ENCODE measurements around the gene AHCYL2. TPM values are rescaled to one million over a fixed set of nuclear protein-coding genes. Genes with fewer than 3 reads are reported as not detected.

Gene AHCYL2
- total RNA-seq, 1 experiment from 2014 or later, result 17.0 TPM

DNA sequence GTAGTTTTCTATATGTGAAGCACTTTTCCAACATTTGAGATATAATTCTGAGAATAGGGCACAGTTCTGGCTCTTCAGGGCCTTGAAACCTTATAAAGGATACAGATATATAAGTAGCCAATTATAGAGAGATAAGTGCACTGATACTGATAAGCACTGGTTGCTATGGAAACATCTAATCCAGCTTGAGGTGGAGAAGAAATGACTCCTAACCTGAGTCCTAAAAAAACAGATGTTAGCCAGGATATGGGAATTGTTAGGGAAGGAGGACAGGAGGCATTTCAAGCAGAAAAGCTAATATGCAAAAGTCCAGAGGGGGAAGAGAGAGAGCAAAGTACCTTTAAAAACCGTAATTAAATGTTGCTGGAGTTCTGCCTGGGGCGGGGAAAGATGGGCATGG is 240.2 kb downstream of the AHCYL2 start:
- Histone ChIP-seq H3K9me2 (ENCODE audit: insufficient read depth) (no peaks in the 10 kb centered on the region), H3K36me3 (ENCODE audit: control insufficient read depth in 1 of 2, insufficient read depth in 2 of 2, low read length in 2 of 2) (peaks cover 2 to 8% of the 10 kb centered on the region in 2 experiments; a peak in 2 of 4 replicates), H4K20me1 (ENCODE audit: insufficient read depth) (no peaks in the 10 kb centered on the region), H3K9ac (ENCODE audit: low read length) (no peak overlapping the region), H3K4me2 (ENCODE audit: low read length) (no peak overlapping the region), H3K79me2 (ENCODE audit: insufficient read depth, low read length) (no peaks in the 10 kb centered on the region), H3K4me1 (ENCODE audit: control insufficient read depth in 1 of 2, insufficient read depth in 2 of 2, low read length in 2 of 2) (no peaks in the 10 kb centered on the region), H3K4me3 (replicated peaks in 1 of 2; ENCODE audit: low read depth in 1 of 2, low read length in 2 of 2) (no peak overlapping the region), H3K27ac (ENCODE audit: low read depth, low read length) (no peak overlapping the region), H3K9me3 (ENCODE audit: control insufficient read depth in 1 of 2, insufficient read depth in 1 of 2, low read depth in 1 of 2, low read length in 2 of 2) (no peaks in the 10 kb centered on the region), H3K27me3 (ENCODE audit: insufficient read depth, low read length) (no peaks in the 10 kb centered on the region), H2AFZ (ENCODE audit: low read depth, low read length, poor library complexity, severe bottlenecking) (no peak overlapping the region)
- ChIA-PET POLR2A (no interaction called here), CTCF (interaction anchor here (0.6 kb wide), 1 partner anchor 122 kb away, joined by 4 read pairs; no protein-coding TSS in a partner anchor), RAD21 (ENCODE audit: low non-redundant PET in 1 of 2, low total read pairs in 2 of 2, uncharacterized antibody in 2 of 2, unreplicated experiment in 2 of 2) (no interaction called here)
- BruUV-seq (replicated peaks), result no TSS peak
- DNase-seq (ENCODE audit: low read depth, low spot score) (no peak), ATAC-seq (no peak)
- TF ChIP-seq, protein P1, sequence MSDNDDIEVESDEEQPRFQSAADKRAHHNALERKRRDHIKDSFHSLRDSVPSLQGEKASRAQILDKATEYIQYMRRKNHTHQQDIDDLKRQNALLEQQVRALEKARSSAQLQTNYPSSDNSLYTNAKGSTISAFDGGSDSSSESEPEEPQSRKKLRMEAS (IDR thresholded peaks at IDR 0.05), result no peak
- no peak for TF ChIP-seq POLR2AphosphoS5 (IDR thresholded peaks at IDR 0.05; ENCODE audit: low read depth, low read length)
- TF ChIP-seq, protein P2, sequence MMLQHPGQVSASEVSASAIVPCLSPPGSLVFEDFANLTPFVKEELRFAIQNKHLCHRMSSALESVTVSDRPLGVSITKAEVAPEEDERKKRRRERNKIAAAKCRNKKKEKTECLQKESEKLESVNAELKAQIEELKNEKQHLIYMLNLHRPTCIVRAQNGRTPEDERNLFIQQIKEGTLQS (IDR thresholded peaks at IDR 0.05), result no peak
- no peak for TF ChIP-seq CBX3 (IDR thresholded peaks at IDR 0.05; ENCODE audit: low read depth)
- no peak for TF ChIP-seq EZH2phosphoT487 (IDR thresholded peaks at IDR 0.05; ENCODE audit: borderline replicate concordance)
- no peak for TF ChIP-seq EGR1 (IDR thresholded peaks at IDR 0.05; ENCODE audit: low read depth)
- TF ChIP-seq SP1 (IDR thresholded peaks at IDR 0.05; ENCODE audit: low read depth), result no peak
- intact Hi-C loops (cut with micrococcal nuclease), result no loop called here

- H3K4me1 ChIP-seq (ENCODE audit: control insufficient read depth in 1 of 2, insufficient read depth in 2 of 2, low read length in 2 of 2), result peaks cover 0 to 7% of the 10 kb centered on the region in 2 experiments; a peak in 3 of 4 replicates
- ATAC-seq, result no peak
- H3K27me3 ChIP-seq (ENCODE audit: insufficient read depth, low read length), result no peaks in the 10 kb centered on the region
- peaks cover 0 to 4% of the 10 kb centered on the region in 2 experiments; a peak in 2 of 4 replicates for H3K36me3 ChIP-seq (ENCODE audit: control insufficient read depth in 1 of 2, insufficient read depth in 2 of 2, low read length in 2 of 2)
- no peak overlapping the region for H3K4me3 ChIP-seq (replicated peaks in 1 of 2; ENCODE audit: low read depth in 1 of 2, low read length in 2 of 2)
- ChIA-PET POLR2A (no interaction called here), CTCF (interaction anchor here (0.7 kb wide), 1 partner anchor 99 kb away, joined by 3 read pairs; no protein-coding TSS in a partner anchor), RAD21 (ENCODE audit: low non-redundant PET in 1 of 2, low total read pairs in 2 of 2, uncharacterized antibody in 2 of 2, unreplicated experiment in 2 of 2) (no interaction called here)
- no peaks in the 10 kb centered on the region for H3K9me3 ChIP-seq (ENCODE audit: control insufficient read depth in 1 of 2, insufficient read depth in 1 of 2, low read depth in 1 of 2, low read length in 2 of 2)
- no peak overlapping the region for H2AFZ ChIP-seq (ENCODE audit: low read depth, low read length, poor library complexity, severe bottlenecking)
- no TSS peak for BruUV-seq (replicated peaks)
- H3K9me2 ChIP-seq (ENCODE audit: insufficient read depth), result no peaks in the 10 kb centered on the region
- no peak overlapping the region for H3K27ac ChIP-seq (ENCODE audit: low read depth, low read length)
- intact Hi-C loops (cut with micrococcal nuclease), result no loop called here
- no peak overlapping the region for H3K9ac ChIP-seq (ENCODE audit: low read length)
- no peak for DNase-seq (ENCODE audit: low read depth, low spot score)
- no peak overlapping the region for H3K4me2 ChIP-seq (ENCODE audit: low read length)
- H4K20me1 ChIP-seq (ENCODE audit: insufficient read depth), result no peaks in the 10 kb centered on the region
- no peaks in the 10 kb centered on the region for H3K79me2 ChIP-seq (ENCODE audit: insufficient read depth, low read length)
- TF ChIP-seq EZH2 (IDR thresholded peaks at IDR 0.05) (no peak), POLR2A (IDR thresholded peaks at IDR 0.05; ENCODE audit: borderline replicate concordance, extremely low read depth, insufficient read depth, insufficient read length) (no peak), CEBPB (IDR thresholded peaks at IDR 0.05; ENCODE audit: low read depth) (no peak)
These were observed 242.0 kb downstream of the AHCYL2 start for GRCh38 chr7:129466796-129467195.

All from HCT116 (cell line).